ENCODE measurements around the gene PTGIS.

PTGIS gene

DNA sequence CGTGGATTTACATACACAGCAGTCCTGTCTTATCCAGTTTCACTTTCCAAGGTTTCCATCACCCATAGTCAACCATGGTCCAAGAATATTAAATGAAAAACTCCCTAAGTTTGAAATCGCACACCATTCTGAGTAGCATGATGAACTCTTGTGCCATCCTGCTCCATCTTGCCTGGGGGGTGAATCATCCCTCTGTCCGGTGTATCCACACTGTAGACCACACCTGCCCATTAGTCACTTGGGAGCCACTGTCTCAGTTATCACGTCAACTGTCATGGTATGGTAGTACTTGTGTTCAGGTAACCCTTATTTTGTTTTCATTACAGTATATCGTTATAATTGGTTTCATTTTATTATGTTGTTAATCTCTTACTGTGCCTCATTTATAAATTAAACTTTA, 38.5 kb downstream of the PTGIS start:
- no peak for DNase-seq (ENCODE audit: low read depth)

GRCh38 chr20:49526568-49526967, 41.4 kb downstream of the PTGIS start:
- no peak for DNase-seq (ENCODE audit: low read depth)

- DNase-seq (ENCODE audit: low read depth): no peak
Measured at GRCh38 chr20:49526056-49526455, 41.9 kb downstream of the PTGIS start.

GRCh38 chr20:49523767-49524360, 44.1 kb downstream of the PTGIS start:
- no peak for DNase-seq (ENCODE audit: low read depth)

DNA sequence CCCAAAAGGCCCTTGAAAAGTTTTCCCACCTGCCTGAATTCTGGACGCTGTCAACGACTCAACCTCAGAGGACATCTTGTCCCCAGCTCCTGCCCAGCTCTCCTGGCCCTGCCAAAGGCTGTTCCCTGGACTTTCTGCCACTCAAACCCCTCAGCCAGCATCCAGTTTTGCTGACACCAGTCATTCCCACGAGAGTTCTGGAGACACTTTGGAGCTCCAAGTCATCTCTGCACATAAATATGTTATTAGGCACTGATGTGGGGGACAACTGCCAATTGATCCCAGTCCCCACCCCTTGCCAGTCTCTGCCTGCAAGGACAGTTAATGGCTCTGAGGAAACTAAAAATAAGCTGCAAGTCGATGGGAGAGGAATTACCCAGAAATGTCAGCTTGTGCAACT, 46.6 kb downstream of the PTGIS start:
- no peak for DNase-seq (ENCODE audit: low read depth)

- no peak for DNase-seq (ENCODE audit: low read depth)
Measured at GRCh38 chr20:49519777-49520359, 48.1 kb downstream of the PTGIS start.

DNA sequence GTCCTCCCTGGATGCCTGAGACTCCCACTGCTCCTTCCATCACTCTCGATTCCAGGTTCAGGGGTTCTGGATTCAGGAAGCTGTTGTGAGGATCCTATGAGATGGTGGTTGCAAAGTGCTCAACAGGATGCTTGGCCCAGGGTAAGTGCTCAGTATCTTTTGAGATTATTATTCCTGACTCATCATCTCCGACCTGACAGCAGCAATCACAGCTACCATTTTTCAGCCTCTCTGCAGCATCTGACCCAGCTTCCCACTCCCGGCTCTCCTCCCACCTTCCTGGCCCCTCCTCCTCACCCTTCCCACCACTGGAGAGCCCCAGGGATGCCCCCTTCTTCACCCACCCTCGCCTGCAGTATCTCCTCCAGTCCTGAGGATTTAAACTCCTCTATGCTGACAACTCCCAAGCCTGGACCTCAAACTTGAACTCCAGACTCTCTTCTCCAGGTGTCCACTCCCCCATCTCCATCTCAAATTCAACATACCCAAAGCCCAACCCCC, 48.7 kb downstream of the PTGIS start:
- DNase-seq (ENCODE audit: low read depth): no peak

- no peak for DNase-seq (ENCODE audit: low read depth)
Measured at GRCh38 chr20:49518576-49518975, 49.4 kb downstream of the PTGIS start.

- DNase-seq (ENCODE audit: low read depth): no peak
Measured at GRCh38 chr20:49517805-49518100, 50.2 kb downstream of the PTGIS start.

DNA sequence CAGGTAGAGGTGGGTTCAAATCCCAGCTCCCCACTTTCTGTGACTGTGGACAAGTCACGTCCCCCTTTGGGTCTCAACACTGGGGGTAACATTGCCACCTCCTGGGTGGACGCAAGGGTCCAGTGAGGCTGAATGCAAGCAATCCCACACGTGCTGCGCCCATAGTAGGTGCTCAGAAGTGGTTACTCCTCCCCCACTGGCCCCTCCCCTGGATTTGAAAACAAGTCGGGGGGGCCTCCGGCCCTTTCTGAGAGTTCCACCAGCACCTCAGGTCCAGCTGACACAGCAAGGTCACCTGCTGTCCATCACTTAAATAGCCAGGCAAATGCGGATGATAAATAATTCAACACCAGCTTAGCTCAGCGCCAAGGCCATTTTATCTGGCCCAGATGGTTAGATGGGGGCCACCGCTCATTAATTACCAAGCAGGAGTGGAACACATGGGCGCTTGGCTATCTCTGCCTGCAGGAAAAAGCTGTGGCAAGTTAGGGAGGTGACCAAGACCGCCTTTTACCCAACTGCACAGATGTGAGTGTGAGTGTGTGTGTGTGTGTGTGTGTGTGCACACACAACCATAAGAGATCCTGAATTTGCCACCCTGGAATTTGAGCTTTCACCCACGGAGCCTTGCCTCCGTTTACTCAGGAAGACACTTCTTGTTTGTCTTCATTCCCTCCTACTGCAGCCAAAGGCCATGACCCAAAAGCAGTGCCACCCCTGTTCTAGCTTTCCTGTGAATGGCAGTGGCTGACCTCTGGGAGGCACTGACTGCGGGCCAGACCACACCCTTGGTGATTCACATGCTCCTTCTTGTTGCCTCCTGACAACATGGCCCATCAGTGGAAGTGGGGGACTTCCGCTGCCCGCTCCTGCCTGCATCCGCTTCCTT, 50.8 kb downstream of the PTGIS start:
- no peak for DNase-seq (ENCODE audit: low read depth)

- no peak for DNase-seq (ENCODE audit: low read depth)
Measured at GRCh38 chr20:49515586-49515985, 52.4 kb downstream of the PTGIS start.

DNA sequence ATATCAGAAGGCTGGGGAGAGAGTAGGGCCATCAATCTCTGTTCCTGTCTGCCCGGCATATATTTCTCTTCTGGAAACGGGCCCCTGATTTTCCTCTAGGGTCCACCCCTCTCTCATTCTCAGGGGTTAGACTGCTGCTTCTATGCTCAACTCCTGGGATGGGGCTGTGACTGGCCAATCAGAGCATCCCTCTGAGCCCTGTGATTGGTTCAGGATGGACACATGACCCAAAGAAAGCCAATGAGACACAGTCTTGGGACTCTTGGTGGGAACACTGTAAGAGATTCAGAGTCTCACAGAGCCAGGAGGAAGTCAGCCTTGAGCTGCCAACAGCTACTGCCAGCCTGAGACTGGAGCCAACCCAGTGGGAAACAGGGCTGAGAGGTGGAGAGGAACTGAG, 54.4 kb downstream of the PTGIS start:
- DNase-seq (ENCODE audit: low read depth): no peak

- DNase-seq (ENCODE audit: low read depth): no peak
Measured at GRCh38 chr20:49513009-49513408, 54.9 kb downstream of the PTGIS start.

- DNase-seq (ENCODE audit: low read depth): no peak
Measured at GRCh38 chr20:49511788-49512525, 56.0 kb downstream of the PTGIS start.

DNA sequence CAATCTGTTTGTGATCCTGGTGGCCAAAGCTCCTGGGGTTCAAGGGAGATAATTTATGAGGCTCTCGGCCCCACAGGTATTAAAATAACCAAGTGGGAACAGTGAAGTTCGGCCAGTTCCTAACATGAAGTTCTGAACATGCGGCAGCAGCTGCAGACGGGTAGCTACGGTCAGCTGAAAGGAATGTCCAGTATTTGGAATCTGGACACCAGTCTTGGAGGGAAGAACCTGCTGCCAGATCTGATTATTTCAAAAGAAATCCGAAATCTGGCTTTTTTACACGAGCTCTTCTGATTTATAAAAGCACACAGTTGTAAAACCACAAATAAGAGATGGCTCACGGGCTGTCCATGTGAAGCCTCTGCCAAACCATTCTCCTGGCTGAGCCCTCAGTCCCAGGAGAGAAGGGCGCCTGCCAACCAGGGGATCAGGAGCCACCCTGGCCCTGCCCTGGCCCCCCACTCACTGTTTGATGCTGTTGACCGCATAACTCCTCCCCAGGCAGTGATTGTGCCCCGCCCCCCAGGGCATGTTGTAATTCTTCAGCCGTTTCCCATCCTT, 57.3 kb downstream of the PTGIS start:
- DNase-seq (ENCODE audit: low read depth): no peak

- no peak for DNase-seq (ENCODE audit: low read depth)
Measured at GRCh38 chr20:49508435-49509199, 59.3 kb downstream of the PTGIS start.

DNA sequence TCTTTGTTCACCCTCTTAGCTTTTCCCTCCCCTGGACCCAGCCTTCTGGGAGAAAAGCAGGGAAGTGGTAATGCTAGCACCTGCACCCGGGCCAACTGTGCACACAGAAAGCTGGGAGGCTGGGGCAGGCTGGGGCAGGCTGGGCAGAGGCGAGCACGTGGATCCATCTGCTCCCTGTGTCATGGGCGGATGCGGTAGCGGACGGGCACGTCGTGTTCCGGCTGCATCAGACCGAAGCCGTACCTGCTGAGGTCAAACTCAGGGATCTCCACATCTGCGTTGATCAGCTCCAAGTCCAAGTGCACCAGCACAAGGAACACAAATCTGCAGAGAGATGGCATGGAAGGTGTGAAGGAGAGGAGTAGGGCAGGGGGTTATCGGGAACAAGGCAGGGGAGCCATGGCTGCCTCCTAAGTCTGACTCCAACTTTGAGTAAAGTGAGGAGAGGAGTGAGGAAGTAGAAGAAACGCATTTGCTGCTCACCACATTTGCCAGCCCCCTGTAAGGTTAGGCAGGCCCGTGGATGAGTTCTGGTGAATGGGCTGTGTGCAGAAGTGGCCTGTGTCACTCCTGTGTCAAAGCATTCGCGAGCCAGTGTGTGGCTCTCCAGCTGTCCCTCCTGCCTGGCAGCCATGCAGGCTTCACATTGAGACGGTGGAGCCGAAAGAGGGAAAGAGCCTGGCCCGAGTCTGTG, 60.0 kb downstream of the PTGIS start:
- no peak for DNase-seq (ENCODE audit: low read depth)

DNA sequence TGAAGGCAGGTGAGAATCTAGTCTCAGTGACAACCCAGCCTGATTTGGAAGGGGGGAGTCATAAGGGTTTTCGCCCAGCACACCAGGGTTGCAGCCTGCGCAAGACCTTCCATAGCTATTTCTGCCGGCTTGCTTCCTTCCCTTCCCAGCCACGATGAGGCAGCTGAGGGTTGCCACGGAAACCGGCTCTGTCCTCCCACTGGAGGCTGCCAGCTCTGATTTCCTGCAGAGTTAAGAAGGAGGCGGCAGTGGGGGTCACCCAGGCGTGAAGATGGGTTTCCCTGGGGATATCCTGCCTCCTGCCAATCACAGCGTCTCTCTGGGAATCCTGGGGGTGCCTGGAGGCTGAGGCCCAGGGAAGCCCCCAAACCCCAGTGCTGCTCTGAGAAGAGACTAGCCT, 62.4 kb downstream of the PTGIS start:
- no peak for DNase-seq (ENCODE audit: low read depth)

- no peak for DNase-seq (ENCODE audit: low read depth)
Measured at GRCh38 chr20:49503176-49503575, 64.8 kb downstream of the PTGIS start.

DNA sequence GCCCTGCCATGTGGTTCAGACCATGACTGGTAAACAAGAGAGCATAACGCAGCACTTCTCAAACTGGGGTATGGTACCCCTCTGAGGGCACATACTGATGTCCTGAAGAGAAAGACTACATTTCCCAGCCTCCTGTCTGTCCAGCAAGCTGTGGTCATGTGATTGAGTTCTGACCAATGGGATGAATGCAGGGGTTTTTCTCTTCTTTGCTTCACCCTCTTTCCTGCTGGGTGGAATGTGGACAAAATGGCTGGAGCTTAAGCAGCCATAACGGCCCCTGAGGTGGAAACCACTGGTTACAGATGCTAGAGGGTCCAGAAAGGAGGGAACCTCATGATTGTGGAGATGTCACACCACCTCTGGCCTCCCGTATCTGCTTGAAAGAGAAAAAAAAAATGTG, 66.0 kb downstream of the PTGIS start:
- DNase-seq (ENCODE audit: low read depth): no peak

GRCh38 chr20:49497398-49497669, 70.6 kb downstream of the PTGIS start:
- no peak for DNase-seq (ENCODE audit: low read depth)

Measured in activated gamma-delta T cell treated with anti-CD3 and anti-CD28 coated beads, Interleukin-2, amount 50 U/mL, for 16 hours (primary cell).